Measurements from ENCODE around the gene WARS2.

The WARS2 gene

DNA sequence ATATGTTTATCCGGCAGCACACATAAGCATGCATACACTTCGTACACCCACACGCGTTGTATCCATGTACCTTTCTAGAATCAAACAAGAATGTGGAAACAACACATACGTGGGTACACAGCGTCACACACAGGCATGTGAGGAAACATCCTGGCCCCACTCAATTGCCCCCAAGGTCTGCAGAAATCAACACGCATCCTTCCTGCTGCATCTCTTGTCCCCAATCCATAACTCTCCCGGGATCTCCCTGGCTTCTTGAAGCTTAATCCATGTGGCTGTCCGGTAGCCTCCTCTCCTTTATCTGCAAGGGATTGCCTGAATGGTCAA lies 146.8 kb downstream of the WARS2 start:
- DNase-seq, result no peak

DNA sequence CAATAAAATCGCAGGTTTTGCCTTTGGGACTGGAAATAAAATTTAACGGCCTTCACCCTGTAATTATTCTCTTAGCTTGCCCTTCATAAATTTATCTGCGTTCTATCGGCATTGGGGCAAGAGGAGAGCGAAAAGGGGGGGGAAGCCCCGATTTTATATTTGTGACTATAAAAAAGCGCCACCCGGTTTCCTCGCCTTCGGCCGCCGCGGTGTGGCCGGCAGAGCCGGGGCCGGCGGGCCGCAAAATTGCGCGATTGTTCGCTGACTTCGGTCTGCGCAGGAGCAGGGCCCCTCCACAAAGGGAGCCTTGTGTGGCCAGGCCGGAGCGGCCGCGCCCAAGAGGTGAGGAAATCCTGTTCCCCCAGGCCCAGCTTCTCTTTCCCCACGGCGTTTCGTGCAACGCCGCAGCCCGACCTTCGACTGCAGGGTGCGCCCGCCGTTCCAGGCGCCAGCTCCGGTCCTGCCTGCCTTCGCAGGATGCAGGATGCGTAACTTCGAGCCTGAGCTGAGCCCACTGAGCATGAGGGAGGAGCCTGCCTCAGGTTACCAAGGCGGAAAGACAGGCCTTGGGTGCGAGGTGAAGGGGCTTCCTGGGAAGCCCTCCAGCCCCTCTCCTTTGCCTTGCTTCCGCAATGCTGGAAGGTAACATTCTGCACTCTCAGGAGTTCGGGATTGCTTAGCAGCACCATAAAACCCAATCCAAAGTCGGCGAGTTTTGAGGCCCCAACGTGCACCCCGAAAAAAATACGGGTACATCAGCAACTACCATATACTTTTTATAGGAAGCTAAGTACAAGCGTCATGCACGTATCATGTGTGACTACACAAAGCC lies 147.4 kb downstream of the WARS2 start:
- DNase-seq, result no peak

DNA sequence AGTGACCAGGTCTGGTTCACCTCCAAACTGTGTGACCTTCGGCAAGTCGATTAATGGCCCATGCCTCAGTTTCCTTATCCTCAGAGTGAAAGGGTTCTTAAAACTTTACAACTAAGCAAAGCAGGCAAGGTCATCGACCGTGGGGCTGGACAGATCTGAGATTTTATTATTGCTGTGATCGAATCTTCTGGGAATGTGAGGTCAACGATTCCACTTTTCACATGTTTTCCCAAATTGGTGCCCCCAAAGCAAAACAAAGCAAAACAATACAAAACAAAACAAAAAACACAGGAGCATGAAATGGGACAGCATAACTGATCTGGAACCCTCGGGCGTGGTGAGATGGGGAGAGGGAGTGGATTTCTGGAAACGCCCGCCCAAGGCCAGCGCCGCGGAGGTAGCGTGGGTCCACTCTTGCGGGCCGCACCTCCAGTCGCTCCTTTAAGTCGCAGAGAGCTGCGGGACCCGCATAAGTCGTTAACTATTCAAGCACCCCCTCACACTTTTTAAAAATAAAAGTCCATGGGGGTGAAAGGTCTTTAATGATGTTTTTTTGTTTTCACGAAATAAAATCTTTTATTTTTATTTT lies 148.1 kb downstream of the WARS2 start:
- DNase-seq, result no peak

DNA sequence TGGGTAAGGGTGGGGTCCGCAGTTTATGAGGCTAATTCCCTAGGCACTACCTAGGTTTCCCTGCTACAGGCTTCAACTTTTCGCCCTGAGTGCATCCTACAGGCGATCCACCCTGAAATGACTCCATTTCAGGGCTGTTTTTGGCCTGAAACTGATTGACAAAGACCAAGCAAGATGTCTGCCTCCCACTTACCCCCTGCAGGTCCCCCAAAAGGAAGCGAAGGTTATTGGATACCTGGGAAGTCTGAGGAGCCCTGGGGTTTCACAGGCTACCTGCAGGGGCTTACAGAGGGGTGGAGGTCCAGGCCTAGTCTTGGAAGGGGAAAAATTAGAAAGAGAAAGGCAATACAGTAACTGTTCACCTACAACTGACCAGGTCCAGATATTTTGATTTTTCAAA lies 149.0 kb downstream of the WARS2 start:
- no peak for DNase-seq

DNA sequence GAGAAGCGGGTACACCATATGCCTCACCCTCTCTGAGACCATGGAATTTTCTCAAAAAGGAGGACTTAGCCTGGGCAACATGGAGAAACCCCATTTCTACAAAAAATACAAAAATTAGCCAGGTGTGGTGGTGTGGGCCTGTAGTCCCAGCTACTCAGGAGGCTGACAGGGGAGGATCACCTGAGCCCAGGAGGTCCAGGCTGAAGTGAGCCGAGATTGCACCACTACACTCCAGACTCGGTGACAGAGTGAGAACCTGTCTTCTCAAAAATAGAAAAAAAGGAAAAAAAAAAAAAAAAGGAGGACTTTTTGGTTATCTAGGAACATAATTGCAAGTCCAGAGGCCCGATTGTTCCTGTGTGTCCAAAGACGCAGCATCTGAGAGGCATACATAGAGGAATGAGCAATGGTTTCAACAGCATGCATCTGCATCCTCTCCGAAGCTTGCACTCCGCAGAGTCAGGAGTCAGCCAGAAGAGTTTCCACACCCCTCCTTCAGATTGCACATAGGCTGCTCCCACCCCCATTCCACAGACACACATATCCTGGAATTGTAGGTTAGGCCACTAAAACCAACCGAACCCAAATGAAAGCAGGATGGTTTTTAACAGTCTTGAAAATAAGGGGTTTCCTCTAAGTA lies 149.8 kb downstream of the WARS2 start:
- no peak for DNase-seq

DNA sequence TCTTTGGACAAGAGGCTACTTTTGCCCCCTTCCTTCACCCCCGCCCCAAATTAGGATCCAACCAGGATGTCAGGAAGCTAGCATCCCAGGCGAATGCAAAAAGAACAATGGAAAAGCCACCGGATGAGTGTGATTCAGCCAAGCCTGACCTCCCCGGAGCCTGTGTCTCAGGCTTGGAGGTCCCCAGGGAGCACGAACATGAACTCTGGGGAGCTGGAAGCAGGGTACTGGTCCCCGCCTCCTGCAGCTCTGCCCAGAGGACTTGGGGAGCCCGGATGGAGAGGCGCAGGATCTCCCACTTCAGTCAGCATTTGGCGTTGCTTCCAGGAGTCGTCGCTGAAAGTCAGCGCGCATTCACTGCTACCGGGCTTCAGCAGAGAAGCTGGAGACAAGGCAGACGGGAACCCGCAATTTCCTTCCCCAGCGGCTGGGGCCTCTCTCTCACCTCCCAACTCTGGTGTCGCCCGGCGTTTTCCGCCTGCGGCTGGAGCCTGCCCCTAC lies 150.5 kb downstream of the WARS2 start:
- no peak for DNase-seq

DNA sequence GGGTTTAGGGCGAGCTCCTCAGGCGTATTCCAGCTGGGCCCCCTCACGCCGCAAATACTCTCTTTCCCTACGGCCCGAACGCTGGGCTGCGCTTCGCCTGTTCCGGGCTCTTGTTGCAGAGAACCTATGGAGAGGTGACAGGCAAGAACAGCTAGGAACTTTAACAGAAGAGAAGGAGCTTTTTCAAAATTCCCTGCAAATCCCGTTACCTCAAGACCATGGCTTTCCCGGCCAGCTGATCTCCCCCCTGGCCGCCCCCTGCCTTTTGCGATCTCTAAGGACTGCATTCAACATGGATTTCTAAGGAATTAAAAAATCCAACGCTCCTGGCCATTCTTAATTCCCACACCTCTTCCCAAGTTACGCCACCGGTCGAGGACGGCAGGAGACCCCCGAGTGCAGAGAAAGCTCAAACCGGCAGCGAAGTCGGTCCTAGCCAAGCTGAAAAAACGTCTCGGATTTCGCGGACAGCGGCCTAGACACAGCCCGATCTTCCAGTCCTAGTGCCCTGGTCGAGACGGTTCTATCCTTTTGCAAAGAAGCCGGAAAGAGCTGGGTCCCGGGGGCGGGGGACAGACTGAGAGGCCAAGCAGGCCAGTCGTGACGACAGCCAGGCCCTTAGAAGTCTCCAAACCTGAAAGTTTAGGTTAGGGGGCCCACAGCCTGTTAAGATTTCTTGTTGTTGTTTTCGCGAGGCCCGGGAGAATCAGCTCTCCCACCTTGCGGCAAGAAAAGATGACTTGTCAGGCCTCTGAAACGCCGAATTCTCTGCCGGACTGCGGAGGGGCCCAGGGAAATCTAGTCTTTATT lies 151.2 kb downstream of the WARS2 start:
- DNase-seq, result no peak

DNA sequence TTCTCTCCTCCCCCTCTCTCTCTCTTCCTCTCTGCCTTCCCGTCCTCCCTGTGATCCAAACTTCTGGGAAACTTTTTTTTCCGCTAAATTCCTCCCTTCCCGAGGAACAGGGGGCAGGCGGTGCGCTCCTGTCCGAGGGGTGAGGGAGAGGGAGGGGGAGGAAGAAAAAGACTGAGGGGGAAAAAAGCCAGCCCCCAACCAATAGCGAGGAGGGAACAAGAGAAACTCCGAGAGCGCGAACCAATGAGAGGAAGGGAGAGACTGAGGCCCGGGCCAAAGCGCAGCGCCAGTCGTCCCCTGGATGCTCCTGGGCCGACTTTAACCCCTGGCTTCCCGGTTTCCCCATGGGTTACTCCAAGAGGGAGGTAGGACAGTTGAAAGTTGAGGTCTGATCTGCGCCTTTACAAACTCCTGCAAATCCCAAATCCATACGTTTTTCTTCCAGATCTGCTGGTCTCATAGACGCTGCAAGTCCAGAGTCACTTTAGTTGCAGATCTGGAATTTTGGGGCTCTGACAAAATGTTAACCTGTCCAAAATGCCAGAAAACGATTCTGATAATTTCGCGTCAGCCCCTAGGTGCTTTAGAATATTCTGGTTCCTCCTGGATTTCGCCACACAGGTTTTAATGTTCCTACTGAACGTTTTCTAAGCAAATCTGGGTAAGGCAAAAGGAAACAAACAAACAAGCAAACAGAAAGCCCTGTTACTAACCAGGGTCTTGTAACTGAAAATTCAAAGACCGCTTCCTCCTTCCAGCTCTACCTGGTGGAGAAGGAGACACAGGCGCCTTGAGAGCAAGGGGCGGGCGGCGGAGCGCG lies 152.1 kb downstream of the WARS2 start, which contains the start of gene TBX15:
Gene TBX15, minus strand, starts transcription at position 158 of the 820 bp plus-strand sequence. CDS start 548 bp downstream, outside the sequence.
- no peak for DNase-seq

DNA sequence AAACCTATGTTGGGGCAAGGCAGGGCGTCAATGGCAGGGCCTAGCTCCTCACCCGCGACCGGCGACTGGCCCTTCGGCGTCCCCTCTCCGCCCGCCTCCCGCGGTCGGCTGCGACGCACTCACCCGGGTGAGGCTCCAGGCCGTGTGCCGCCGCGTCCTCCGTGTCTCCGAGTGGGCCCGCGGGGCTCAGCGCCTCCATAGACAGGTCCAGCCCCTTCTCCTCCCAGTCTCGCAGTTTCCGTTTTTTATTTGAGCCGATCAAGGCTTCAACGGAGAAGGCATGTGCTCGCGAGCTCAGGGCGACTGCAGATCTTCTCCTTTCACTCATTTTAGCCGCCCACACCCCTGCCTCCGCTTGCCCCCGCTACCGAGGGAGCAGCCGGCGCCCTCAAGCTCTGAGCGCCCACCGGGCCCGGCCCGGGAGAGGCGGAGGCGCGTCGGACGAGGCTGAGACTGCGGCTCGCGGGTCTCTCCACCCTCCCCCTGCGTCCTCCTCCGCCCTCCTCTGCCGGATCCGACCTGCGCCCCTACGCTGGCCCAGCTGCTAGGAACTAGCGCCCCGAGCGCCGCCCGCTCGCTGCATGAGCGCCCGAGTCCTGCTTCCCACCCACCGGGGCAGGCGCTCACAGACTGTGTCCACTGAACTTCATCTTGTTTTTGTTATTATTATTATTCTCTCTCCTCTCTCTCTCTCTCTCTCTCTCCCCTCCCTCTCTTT lies 152.8 kb downstream of the WARS2 start:
- DNase-seq, result no peak

DNA sequence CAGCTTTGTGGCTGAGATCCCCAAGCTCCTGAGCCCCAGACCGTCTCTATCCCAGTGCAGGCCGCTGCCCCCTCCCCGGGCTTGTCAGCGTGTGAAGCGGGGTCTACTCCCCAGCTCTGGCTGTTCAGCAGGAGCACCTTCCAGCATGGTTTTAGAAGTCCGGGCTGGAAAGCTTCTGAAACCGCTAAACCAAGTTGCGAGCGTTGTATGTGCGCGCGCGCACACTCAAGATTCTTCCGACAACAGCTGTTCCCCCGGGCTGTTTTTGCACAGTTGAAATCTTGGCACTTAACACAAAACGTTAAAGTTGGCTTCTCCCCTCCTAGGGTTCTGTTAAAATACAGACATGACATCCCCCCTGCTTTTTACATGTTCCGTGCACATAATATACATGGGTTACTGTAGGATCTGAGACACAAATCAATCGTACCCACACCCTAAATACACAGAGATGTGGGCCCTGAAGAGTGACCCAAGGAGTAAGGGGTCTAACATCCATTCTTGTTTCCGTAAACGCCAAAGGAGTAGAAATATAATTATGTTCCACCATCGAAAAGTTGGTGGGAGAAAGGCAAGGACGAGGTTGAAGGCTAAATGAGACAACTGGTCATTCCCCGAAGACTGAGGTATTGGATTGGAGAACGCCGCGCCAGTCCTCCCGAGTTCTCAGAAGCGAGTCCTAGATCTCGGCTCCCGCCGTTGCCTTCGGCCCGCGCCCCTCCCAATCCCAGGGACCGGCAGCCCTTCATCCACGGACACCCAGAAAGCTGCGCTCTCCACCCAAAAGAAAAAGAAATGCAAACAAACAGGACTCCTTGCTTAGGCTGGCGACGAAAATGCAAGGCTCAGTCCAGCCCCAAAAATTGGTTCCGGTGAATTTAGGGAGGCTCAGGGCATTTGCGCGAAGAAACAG lies 153.6 kb downstream of the WARS2 start:
- DNase-seq, result no peak

DNA sequence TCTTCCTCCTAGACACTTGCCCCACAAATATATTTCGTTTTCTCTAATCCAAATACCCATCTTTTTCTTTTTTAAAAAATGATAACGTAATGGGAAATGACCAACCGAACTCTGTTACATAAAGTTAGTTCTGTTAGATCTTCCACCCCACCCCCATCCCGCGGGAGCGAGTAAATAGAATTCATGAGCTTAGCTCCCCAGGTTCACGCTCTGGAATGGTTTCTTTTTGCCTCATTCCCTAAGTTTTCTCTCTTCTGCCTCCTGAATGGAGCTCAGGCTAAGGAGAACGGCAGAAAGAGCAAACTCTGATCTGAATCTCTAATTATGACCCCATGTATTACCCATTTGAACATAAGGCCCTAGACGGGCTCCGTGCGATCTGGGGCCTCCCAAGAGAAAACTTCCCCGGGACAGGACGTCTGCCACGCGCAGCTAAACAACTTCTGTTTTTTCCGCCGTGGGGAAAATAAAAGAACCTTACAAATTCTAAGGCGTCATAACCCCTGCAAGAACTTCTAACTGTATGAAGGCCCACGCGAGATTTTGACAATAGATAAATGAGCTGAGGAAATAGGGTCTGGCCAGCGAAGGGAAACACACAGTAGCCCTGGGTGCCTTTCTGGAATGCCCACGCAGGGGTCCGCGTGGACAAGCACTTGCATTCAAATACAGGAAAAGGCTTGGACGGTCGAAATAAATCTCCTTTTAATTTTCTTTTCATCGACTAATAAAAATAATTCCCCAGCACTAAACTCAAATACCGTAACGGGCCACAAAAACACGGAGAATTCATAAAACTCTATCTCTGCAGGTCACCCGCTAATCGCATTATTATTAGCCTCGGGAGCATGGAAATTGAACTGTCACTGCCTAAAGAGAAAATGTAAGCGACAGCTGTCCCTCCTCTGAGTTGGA lies 154.6 kb downstream of the WARS2 start:
- no peak for DNase-seq

DNA sequence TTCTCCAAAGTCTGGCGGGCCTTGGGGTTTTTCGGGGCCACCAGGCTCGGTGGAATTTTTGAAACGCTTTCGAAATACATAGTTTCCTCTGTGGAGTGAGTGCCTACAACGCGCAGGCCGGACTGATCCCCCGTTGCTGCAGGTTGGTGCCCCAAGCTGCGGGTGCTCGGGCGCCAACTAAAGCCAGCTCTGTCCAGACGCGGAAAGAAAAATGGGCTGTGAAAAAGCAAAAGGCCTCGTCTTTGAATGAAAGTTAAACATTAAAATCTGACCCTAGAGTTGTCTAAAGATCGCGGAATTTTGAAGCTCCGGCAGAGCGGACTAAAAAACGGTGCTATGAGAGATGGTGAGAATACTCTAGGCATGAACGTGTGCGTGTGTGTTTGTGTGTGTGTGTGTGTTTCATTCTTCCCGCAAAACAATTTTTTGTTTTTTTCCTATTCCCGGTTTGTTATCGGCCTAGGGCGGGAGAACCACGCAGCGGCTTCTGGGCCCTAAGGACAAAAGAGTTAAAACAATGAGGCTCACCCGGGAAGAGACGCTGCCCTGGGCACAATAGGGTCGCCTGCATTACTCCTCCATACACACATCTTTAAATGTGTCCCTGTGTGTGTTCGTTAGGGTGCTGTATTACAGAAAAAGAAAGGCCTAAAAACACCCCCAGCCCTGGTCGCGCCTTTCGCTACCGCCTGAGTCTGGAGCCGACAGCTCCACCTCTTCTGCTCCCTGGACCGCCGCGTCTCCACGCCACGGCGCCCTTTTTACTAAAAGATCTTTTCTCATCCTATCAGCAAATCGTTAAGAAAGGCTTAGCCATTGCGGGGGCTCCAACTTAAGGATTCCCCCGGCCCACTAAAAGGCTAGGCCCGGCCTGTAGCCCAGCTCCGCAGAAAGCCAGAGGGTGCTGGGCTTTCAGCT lies 155.5 kb downstream of the WARS2 start:
- DNase-seq, result no peak

DNA sequence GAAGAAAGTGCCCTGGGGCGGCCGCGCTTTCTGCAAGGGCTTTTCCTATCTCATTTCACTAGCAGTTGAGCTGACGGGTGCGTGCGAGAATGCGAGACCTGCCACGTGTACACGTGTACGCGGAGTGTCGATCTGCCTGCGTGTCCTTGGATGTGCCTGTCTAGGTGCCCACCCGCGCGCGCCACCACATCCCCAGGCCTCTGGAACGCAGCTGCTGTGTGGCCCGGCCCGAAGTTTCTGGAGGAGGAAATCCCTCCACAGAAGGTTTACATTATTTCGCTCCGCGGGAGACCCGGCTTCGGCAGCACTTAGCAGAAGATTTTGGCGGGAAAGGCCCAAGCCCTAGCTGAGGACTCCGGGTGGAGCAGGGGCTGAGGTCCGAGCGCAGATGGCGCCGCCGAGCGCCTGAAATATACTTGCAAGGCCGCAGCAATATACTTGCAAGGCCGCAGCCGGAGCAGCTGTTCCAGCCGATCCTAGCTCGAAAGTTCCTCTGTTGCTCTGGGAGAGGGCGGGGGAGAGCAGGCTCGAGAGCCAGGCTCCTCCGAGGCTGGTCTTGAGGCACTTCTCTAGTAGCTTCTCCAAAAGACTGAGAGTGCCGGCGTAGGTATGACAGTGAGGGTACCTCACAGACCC lies 156.2 kb downstream of the WARS2 start:
- DNase-seq, result no peak

DNA sequence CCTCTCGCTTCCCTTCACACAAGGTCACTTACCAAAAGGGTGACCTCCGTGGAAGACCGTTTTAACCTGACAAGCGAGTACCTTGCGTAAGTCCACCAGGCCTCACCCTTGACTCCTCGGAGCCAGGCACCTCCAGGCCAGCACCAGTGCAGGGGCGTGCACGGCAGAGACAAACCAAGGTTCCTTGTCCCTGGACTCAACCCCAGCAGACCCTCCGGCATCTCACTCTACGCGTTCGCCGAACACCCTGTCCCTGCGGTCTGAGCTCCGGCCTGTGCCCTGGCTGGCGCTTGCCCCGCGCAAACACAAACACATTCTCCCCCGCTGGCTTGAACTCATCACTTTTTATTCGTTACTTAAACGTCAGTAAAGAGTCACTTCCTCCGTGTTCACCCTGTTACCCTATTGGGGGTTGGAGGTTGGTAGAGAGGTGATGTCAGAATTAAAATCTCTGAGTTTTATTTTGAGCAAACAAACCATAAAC lies 156.9 kb downstream of the WARS2 start:
- DNase-seq, result no peak

DNA sequence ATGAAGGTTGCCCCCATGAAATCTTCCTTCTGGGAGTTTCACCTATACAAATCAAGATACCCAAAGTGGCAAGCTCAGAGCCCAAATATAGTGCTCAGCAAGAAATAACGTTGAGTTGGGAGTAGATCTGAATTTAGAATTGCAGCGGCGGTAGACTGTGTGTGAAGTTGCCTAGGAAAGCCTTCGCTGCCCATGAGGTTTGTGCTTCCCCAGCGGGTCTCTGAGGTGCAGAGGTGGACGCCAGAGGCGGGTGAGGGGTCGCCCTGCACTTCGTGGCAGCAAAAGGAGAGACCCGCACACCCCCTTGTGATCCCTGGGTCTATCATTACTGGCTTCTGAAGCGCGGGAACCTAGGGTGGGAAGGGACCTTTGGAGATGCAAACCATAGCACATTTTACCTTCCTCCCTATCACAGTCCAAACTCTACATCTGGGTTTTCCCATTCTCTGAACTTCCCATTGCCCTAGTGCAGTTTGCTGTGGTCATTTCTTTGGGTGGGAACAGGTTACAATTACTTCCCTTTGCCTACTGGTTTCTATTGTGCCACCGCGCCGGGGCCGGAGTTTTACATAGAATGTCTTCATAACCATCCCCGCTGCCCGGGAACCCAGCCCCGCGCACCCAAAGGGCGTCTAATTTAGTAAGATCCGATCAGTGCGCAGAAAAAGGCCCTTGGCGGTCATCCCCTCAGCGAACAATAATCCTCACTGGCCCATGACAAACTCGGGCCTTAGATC lies 157.5 kb downstream of the WARS2 start:
- no peak for DNase-seq

DNA sequence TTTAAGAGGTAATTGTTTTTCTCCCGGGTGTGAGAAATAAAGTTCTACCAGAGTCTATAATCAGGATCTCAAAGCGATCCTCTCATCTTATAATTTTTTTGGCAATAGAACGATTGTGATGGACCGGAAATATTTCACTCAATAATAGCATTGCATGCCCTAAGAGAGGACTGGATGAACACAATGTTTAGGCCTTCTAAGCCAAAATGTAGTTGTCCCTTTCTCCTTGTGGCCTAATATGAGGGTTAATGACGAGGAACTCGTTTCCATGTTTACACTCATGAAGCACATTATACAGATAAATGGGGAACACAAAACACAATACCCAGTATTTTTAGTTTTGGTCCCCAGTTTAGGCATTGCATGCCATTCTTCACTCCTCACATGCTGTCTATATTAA lies 158.2 kb downstream of the WARS2 start:
- DNase-seq, result no peak

DNA sequence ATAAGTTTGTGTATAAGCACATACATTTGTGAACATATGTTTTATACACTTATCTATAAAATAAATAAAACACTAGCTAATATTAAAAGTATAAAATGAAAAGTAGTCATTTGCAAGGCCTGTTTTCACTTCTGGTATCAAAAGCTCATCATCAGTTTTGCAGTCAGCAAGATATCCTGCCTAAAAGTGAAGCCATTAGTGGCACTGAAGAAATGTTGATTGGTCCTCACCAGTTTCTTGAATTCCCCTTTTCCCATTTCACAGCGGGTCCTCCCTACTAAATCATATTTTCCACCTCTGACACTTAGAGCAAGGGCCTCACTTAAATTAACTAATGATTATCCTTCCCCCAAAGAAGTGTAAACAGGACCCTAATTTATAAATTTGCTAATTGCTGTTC lies 159.0 kb downstream of the WARS2 start:
- DNase-seq, result no peak
